HG03103 (cell line): ENCODE results near the gene MEGF9.
"Not testable (repeated sequence)": the region's sequence is repeated elsewhere in the genome, so short reads cannot be mapped to it uniquely, and the experiment has no call there.

Experiments
- ATAC-seq: cut with Tn5 transposase; IDR thresholded peaks from one replicate; pipeline ENCODE4 v1.9.1; 2021; ENCODE audit warnings: low read depth; ENCODE audit not compliant: unreplicated experiment

MEGF9 gene

GRCh38 chr9:120714088-120714845, at the start of gene MEGF9:
MEGF9 (minus strand) TSS chr9:120714470; CDS start chr9:120714358, 112 bp downstream.
- peak; percentile 95 for ATAC-seq

GRCh38 chr9:120761006-120761405, 46.7 kb upstream of the MEGF9 start:
- no peak for ATAC-seq

GRCh38 chr9:120759755-120760400, 45.6 kb upstream of the MEGF9 start:
- ATAC-seq, result no peak

- no peak for ATAC-seq
These were observed 44.3 kb upstream of the MEGF9 start for GRCh38 chr9:120758544-120758943.

GRCh38 chr9:120757026-120757913, 43.0 kb upstream of the MEGF9 start:
- no peak for ATAC-seq

GRCh38 chr9:120756531-120756930, 42.3 kb upstream of the MEGF9 start:
- ATAC-seq, result no peak

GRCh38 chr9:120755810-120756434, 41.7 kb upstream of the MEGF9 start:
- ATAC-seq, result no peak

GRCh38 chr9:120755044-120755443, 40.8 kb upstream of the MEGF9 start:
- ATAC-seq, result peak; percentile 52

- no peak for ATAC-seq
These were observed 36.2 kb upstream of the MEGF9 start for GRCh38 chr9:120750421-120750820.

- not testable (repeated sequence) for ATAC-seq
These were observed 32.1 kb upstream of the MEGF9 start for GRCh38 chr9:120746366-120746765.

GRCh38 chr9:120745278-120745677, 31.0 kb upstream of the MEGF9 start:
- ATAC-seq, result no peak

- no peak for ATAC-seq
These were observed 28.7 kb upstream of the MEGF9 start for GRCh38 chr9:120742951-120743416.

GRCh38 chr9:120741701-120742100, 27.4 kb upstream of the MEGF9 start:
- no peak for ATAC-seq

GRCh38 chr9:120741191-120741590, 26.9 kb upstream of the MEGF9 start:
- no peak for ATAC-seq

GRCh38 chr9:120740132-120740531, 25.9 kb upstream of the MEGF9 start:
- no peak for ATAC-seq

GRCh38 chr9:120737416-120738165, 23.3 kb upstream of the MEGF9 start:
- no peak for ATAC-seq

GRCh38 chr9:120736881-120737280, 22.6 kb upstream of the MEGF9 start:
- no peak for ATAC-seq

- ATAC-seq, result no peak
These were observed 21.3 kb upstream of the MEGF9 start for GRCh38 chr9:120735415-120736126.
